HG03196 (cell line): ENCODE data around the gene ARHGEF28.

Experiments used
- ATAC-seq: cut with Tn5 transposase; IDR thresholded peaks from one replicate; pipeline ENCODE4 v1.9.1; 2021; ENCODE audit not compliant: unreplicated experiment

ARHGEF28 gene

DNA sequence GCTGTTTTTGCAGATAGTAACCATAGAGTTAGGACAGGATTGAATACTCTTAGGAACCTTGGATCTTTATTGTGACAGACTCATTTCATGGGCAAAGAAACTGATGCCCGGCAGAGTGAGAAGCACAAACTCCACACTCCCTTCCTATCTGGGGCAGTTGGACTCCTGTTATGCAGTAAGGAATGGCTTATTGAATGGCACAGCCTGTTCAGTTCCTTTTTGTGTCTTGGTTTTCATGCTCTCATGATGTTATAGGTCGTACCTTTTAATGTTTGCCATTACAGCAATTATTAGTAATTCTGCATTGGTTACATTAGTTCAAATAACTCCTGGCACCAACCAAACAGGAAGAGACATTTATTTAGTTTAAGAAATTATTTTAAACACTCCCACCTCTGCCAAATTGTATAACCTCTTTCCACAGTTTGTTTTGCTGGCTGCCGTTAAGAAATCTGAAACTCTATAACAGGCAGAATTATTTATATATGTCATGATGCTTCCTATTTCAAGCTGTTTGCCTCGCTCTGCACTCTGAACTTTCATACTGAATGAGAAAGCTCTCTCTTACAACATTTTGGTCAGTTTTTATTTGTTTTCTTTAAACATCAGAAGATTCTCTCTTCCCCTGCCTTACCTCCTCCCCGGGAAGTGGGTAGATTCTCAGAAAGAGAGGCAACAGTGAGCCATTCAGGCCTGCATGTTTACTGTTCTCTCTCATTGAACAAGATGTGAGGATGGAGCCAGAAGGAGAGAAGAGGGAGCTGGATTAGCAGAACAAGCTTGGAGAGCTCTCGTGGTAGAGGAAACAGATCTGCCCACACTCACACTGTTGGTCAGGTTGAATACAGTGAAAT lies 144.4 kb downstream of the ARHGEF28 start:
- no peak for ATAC-seq

DNA sequence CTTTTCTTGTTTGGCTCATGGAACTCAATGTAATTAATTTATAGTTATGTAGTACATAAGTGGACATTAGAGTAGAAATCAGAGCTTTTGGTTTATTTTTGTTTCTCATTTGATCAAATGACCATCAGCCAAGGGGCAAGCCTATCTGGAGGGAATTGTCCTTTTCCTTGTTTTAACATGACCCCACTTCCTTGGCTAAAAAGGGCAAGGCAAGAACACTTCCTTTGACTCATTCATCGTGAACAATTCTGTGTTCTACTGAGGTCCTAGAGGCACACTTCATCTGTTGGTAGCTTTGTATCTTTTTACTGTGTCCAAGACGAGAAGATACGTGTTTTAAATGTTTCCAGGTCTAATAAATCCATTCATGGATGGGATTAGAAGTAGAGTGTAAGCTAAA lies 148.9 kb downstream of the ARHGEF28 start:
- no peak for ATAC-seq

DNA sequence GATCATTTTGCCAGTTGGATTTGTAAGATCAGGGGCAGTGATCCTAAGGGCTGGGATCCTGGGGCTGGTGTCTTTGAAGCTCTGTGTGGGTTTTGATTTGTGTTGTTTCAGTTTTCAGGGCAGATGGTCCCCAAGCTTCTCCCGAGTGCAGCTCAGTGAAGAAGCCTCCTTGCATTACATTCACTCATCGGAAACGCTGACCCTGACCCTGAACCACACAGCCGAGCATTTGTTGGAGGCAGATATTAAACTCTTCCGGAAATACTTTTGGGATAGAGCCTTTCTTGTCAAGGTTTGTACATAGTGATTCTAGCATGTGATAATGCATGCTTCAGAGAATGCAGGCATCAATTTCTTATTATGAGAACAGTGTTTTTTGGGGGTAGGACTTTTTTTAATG lies 150.4 kb downstream of the ARHGEF28 start:
- ATAC-seq: no peak

DNA sequence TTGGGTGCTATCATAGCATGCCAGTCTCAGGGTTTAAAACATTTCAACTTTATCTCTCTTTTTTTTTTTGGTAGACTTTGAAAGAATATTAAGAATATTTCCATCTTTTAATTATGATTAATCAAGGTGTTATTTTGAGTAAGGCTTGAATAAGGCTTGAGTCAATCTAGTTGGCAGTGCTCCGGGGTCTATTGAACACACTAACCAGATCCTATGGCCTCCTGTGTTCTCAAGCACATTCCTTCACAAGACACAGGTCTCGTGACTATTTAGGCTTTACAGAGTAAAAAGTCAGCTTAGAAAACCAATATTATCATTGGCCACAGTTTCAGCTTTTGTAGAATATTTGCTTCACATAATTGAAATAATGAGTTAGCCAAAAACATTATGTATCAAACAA lies 151.2 kb downstream of the ARHGEF28 start:
- no peak for ATAC-seq

DNA sequence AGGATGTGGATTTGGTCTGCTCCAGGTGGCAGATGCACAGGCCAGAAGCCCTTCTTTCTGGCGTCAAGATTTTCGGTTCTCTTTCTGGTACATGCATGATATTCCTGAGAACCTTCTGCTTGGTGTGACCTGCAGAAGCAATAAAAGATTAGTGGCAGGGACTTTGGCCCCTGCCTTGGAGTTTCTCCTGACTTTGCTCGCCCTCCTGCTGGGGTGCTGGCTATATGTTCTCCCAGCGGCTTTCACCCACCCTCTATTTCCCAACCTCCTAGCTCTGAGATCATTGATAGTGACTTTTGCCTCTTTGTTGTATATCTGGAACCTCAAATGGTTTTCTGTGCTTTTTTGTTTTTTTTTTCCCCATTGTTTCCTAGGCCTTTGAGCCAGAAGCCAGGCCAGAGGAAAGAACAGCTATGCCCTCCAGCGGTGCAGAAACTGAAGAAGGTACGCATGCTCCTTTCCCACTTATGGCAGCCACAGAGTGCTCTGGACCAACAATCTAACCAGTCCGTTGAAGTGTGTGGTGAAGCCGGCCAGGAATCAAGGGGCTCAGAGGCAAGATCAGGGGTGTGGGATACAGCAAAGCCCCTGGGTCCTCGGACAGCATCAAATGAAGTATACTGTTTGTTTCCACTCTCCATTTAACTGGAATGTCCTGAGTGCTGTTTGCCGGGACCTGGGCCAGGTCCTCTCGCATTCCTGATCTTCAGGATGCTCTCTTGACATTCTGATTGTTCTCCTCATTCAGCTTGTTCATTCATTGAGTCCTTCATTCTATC lies 154.5 kb downstream of the ARHGEF28 start:
- ATAC-seq: no peak

DNA sequence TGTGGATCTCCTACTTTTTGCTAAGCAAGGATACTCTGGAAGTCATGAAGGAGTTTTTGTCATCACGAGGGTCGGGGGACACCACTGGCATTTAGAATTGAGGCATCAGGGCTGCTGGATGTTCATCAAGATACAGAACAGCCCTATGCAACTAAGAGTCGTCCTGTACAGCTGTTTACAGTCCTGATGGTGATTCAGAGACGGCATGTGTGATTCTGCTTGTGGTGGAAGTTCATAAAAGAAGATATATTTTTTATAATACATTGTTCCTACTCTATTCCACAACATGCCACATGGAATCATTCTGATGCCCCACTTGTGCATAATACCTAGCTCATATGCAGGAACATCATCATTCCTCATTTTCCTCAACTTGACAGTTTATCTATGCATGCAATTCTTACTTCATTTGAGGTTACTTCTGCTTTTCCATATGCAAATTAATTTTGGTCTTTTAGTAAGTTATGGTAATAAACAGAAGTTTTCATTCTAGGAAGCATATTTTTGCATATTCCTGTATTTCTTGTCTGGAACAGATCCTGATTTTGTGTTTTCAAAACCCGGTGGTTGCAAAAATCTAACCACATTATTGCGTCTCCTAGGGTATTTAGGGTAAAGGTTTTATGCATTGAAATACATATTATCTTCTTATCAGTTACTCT lies 155.2 kb downstream of the ARHGEF28 start:
- ATAC-seq: no peak

DNA sequence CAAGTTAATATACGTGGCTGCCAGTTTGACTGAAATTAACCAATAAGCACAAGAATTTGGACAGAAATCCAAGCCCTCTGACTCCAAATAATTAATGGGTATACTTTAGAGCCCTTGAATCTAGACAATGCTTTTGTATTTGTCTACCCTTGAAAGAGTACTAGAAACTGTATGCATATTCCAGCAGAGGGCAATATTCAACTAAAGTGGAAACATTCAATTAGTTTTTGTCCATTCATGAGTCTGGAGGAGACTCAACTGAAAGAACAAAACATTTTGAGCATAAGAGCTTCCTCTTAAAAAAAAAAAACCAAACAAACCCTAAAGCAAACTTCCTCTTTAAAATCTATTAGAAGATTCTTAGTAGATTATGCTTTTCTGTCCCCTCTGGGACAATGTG lies 157.8 kb downstream of the ARHGEF28 start:
- no peak for ATAC-seq

DNA sequence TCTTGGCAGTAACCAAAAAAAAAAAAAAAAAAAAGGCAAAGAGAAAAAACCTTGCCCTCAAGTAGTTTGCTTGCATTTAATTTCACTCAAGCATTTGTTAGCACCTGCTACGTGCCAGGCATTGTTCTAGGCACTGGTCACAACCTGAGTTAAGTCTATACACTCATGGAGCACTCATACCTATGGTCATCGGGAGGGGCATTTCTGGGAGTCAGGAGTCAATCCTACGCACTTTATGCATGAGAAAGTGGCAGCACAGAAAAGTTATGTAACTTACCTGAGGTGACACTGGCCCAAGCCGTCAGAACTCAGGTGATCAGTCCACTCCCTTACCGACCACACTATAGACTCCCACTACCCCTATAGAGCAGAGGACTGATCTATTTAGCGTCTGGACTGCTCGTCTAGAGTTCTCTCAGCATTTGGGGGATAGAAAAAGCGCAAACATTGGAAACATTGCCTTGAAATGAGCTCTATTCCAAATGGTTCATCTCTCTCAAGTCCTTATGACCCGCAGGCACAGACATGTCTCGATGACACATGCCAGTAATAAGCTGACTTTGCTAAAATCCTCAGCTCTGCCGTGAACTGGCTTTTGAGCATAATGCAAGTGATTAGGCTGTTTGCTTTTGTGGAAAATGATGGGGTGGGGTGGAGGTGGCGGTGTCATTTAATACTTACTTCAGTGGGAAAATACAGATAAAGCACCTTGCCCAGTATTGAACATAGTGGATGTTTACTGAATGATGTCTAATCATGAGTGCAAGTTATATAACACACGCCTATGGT lies 160.2 kb downstream of the ARHGEF28 start:
- no peak for ATAC-seq

DNA sequence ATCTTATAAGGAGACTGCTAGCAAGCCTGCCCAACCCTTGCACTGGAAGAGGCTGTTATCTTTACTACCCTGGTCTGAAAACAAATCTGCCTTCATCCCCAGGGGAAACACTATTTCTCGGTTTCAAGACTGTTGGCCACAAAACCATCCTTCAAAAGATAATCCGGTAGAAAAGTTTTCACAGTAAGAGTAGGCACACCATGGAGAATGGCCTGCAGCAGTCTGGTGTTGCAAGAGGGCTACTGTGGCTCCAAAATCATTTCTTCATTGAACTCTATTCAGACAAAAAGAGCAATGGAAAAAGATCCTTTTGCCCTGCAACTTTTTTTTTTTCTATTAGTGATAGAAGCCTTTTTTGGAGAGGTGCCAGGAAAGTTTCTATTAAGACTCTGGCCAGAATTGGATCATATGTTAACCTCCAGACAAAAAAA lies 163.9 kb downstream of the ARHGEF28 start:
- ATAC-seq: no peak

DNA sequence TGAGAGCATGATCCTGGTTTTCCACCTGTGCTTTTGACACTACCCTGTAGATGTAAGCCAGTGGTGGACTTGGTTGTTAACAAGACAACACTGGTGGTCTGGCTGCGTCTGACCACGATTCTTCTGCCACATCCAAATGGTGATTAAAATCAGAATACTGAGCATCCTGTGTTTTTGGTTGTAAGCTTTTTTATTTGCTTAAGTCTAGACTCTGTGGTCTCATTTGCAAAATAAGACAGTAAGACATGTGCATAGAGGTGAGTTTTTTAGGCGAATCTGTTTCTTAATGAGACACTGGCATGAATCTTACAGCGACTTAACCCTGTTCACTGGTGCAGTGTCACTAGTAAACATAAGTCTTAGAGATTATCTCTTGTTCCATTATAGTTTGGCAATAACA lies 165.4 kb downstream of the ARHGEF28 start:
- ATAC-seq: no peak

DNA sequence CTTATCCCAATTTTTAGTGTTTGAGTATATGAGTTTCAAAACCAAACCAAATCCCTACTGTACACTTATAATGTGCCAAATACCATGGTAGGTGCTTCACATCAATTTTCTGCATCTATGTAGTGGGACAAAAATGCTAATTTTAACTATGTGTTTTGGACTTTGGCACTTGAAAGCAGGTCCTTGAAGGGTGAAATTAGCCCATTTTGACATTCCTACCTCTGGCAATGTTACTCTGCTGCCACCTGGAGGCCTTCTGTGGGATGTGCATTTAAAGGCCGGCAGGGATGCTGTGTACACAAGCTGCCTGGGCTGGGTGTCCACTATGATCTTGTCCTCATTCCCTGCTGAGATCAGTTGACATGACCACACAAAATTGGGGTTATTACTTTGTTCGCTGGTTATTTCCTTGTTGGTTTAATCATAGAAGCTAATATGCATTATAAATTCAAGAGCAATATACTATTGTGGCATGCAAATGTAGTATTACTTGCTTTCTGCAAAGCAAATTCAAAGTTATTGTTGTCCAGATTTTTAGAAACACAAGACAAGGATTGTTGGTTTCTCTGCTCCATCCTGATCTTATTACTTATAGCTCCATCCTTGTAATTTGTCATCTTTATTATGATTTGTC lies 166.8 kb downstream of the ARHGEF28 start:
- ATAC-seq: peak; percentile 57

DNA sequence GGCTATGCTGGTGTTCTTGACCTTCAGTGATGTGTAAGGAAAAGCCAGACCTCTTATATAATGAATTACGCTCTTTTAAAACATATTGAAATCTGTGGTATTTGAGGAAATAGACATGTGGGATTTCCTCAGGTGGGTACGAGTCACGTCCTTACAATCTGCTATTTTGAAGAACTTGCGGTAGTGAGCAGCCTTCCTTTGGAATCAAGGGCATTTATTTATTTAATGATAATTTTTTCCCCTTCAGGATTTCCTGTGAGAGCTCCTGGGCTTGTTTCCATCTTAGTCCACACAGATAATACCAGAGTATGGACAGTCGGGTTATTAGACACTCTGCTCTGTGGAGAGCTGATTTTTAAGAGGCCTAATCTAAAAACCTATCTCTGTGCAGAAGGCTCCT lies 167.9 kb downstream of the ARHGEF28 start:
- ATAC-seq: no peak

DNA sequence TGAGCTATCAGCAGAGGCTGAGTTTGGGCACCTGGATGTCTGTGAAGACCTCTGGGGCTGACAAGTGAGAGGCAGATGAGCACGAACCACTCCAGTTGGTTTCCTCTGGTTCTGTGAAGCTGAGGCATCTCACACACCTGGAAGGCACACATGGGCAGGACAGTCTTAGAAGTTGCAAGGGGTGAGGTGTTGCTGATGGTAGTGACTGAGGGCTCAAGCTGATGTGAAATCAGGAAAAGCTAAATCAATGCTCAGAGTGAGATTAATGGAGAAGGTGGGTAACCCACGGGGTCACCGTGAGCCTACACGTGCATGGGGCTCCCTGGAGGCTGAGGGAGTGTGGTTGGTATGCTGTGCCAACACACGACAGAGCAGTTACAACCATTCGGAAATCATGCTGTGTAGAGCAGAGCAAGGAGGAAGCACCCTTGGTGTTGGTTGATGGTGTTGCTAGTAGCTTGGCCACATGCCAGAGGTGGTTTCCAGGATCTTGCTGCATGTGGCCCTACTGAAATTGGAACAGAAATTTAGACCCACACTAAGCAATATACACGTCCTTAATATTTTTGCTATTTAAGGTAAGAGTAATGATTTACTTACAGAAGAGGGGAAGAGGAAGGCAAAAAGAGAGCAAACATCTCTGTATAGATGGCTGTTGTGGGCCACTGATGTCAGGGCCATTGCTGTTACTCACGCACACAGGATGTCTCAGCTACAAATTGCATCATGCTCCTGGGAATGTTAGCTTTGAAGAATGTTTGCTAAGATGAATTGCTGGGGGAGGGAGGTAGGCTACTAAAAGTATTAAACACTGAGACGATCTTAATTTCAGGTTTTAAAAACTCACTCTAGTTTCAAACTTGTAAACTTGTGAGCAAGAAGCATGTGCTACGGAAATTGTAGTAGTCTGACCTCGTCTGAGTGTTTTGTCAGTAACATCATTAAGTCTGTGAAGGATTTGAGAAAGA lies 170.5 kb downstream of the ARHGEF28 start:
- ATAC-seq: no peak

DNA sequence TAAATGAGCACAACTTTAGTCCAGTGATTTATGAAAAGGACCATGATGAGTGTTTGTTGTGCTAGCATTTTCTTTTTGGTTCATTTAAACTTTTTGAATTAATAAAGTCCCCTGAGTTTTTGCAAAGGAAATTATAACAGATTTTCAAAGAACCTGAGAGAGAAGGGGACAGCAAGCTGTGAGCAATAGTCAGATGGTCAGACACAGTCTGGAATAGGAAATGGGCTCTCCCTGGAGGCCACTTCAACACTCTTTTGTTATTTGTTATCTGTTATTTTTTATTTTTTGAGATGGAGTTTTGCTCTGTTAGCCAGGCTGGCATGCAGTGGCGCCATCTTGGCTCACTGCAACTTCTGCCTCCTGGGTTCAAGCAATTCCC lies 171.1 kb downstream of the ARHGEF28 start:
- ATAC-seq: no peak

DNA sequence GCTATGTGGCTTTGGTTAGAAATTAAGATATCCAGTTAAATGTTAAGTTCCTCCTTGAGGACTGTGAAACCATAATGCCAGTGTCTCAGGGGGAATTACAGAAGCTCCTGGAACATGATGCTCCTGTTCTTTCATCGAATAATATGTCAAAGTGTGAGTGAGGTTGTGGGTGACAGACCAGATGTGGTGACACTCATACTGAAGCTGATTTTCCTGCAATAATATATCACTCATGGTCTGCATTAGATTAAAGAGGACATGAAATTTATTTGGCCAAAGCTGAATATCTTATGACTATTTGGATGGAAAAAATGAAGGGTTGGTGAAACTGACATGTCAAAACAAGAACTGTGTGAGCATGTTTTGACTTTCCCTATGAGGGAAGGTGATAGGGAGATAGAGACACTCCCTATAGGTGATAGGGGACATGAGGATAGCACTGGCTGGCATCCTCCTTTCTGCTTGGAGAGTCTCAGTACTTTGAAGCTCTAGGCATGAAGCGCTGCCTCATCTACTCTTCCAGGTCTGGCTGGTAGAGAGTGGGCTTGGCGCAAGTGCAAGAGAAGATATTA lies 173.5 kb downstream of the ARHGEF28 start:
- no peak for ATAC-seq

DNA sequence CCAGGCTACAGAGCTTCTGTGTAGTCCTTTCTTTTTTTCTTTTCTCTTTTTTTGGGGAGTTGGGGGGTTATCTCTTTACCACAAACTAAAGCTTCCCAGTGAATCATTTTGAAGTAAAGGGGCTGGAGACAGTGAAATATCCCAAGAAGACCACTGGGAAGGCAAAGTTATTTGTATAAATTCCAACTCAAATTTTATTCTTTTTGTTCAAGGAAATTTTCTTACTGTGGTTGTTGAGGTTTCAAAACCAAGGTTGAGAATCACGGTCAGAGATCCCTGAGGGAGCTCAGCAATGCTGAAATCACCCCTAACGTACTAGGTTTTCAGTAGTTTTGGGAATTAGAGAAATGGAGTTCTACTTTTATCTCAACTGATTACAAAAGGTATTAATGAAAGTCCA lies 175.7 kb downstream of the ARHGEF28 start:
- ATAC-seq: no peak

DNA sequence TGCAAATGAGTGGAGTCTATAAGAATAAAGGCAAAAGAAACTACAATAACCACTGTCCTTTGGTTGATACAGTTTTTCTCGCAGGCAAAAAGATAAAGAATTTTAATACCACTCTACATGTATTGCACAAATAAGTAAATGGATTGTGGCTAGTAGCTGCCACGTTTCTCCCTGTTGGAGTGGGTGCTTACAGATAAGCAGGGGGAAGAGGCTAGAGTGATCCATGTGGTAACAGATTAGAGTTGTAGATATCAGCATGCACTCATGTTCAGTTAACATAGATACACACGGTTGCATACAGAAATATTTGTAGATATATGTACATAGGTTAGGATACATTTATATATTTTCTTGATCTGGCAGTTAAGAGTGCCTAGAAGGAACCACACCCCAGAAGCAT lies 179.5 kb downstream of the ARHGEF28 start:
- ATAC-seq: no peak

DNA sequence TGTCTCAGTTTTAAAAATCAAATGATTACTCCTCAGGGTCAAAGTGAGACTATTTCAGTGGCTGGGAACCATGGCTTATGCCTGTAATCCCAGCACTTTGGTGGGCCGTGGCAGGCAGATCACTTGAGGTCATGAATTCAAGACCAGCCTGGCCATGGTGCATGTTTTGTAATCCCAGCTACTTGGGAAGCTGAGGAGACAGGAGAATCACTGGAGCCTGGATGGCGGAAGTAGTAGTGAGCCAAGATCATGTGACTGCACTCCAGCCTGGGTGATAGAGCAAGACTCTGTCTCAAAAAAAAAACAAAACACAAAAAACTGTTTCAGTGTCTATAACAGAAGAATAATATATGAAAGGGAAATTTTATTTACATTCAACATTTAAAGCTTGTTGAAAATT lies 182.9 kb downstream of the ARHGEF28 start:
- ATAC-seq: no peak

DNA sequence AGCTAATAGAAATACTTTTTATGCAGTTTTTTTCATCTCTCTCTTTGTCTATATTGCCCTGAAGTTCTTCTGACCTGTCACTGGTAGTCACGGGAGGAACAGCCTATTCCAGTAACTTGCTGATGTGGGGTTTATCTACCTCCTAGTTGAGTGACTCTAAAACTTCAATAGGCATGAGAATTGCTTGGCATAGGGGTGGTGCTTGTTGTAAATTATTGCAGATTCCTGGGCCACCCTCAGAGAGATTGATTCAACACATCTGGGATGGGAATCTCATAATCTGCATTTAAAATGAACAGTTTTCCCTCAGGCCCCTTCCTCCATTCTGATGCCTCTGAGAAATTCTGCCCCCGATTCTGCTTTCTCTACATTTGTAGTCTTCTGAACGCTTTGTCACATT lies 184.4 kb downstream of the ARHGEF28 start:
- no peak for ATAC-seq
